ENCODE data around the gene SNX4. TPM values are rescaled to one million over a fixed set of nuclear protein-coding genes. Genes with fewer than 3 reads are reported as not detected.
A peak's percentile ranks its signal among the peaks of the same experiment; 100 is the strongest.
"Not testable (repeated sequence)": the region's sequence is repeated elsewhere in the genome, so short reads cannot be mapped to it uniquely, and the experiment has no call there.

Gene SNX4
- total RNA-seq = 10 to 100 TPM; 24.8 to 27.8 TPM

GRCh38 chr3:125519678-125520562, at the start of gene SNX4:
Gene SNX4, minus strand, starts transcription at chr3:125520202. Its CDS starts 30 bp downstream, at chr3:125520172.
- peak; percentile 89 for DNase-seq
- Mint-ChIP-seq H3K9me3 (no peaks in the 10 kb centered on the region), H3K4me3 (peak within 1 kb of the TSS; percentile 91), H3K4me1 (ENCODE audit: low read depth) (peaks cover 41% of the 10 kb centered on the region), H3K27me3 (ENCODE audit: low read depth) (no peaks in the 10 kb centered on the region), H3K36me3 (ENCODE audit: low read depth) (peaks cover 13% of the 10 kb centered on the region), H3K27ac (peak within 1 kb of the TSS; percentile 82)
- intact Hi-C loops (cut with micrococcal nuclease) = loop anchor here (1.0 to 2.0 kb wide), 3 partner anchors 75 to 468 kb away; partner anchors contain the start of gene OSBPL11
- CTCF ChIA-PET = interaction anchor here (0.7 to 1.2 kb wide), 5 partner anchors 8 to 69 kb away, joined by 3 to 5 read pairs (median 3); no protein-coding TSS in a partner anchor

- peaks cover 10% of the 10 kb centered on the region for H3K4me1 Mint-ChIP-seq (ENCODE audit: low read depth)
- intact Hi-C loops (cut with micrococcal nuclease) = no loop called here
- no peak for DNase-seq
- H3K4me3 Mint-ChIP-seq = no peak overlapping the region
- peak overlapping the region; percentile 18 for H3K27ac Mint-ChIP-seq
- H3K9me3 Mint-ChIP-seq = no peaks in the 10 kb centered on the region
- no peaks in the 10 kb centered on the region for H3K27me3 Mint-ChIP-seq (ENCODE audit: low read depth)
- CTCF ChIA-PET = interaction anchor here (2.2 kb wide), 1 partner anchor 29 kb away, joined by 10 read pairs; no protein-coding TSS in a partner anchor
- peaks cover 14% of the 10 kb centered on the region for H3K36me3 Mint-ChIP-seq (ENCODE audit: low read depth)
Observed at GRCh38 chr3:125556314-125556713, 36.3 kb upstream of the SNX4 start.

GRCh38 chr3:125552401-125552800, 32.4 kb upstream of the SNX4 start:
- H3K9me3 Mint-ChIP-seq = no peaks in the 10 kb centered on the region
- no peak overlapping the region for H3K4me3 Mint-ChIP-seq
- no peak for DNase-seq
- intact Hi-C loops (cut with micrococcal nuclease) = no loop called here
- H3K4me1 Mint-ChIP-seq (ENCODE audit: low read depth) = peaks cover 19% of the 10 kb centered on the region
- H3K27me3 Mint-ChIP-seq (ENCODE audit: low read depth) = no peaks in the 10 kb centered on the region
- CTCF ChIA-PET = no interaction called here
- peaks cover 8% of the 10 kb centered on the region for H3K36me3 Mint-ChIP-seq (ENCODE audit: low read depth)
- no peak overlapping the region for H3K27ac Mint-ChIP-seq

GRCh38 chr3:125528920-125529319, 8.9 kb upstream of the SNX4 start:
- CTCF ChIA-PET = interaction anchor here (1.9 kb wide), 1 partner anchor 57 kb away, joined by 4 read pairs; no protein-coding TSS in a partner anchor
- H3K27ac Mint-ChIP-seq = no peak overlapping the region
- peaks cover 4% of the 10 kb centered on the region for H3K4me1 Mint-ChIP-seq (ENCODE audit: low read depth)

GRCh38 chr3:125525153-125525552, 5.2 kb upstream of the SNX4 start:
- intact Hi-C loops (cut with micrococcal nuclease) = no loop called here
- Mint-ChIP-seq H3K4me1 (ENCODE audit: low read depth) (peaks cover 5% of the 10 kb centered on the region), H3K36me3 (ENCODE audit: low read depth) (peaks cover 13% of the 10 kb centered on the region), H3K27ac (no peak overlapping the region), H3K27me3 (ENCODE audit: low read depth) (no peaks in the 10 kb centered on the region), H3K4me3 (no peak overlapping the region), H3K9me3 (no peaks in the 10 kb centered on the region)
- DNase-seq = no peak
- CTCF ChIA-PET = interaction anchor here (0.6 kb wide), 1 partner anchor 60 kb away, joined by 4 read pairs; no protein-coding TSS in a partner anchor

More at GRCh38 chr3:125528920-125529319, 8.9 kb upstream of the SNX4 start:
- H3K36me3 Mint-ChIP-seq (ENCODE audit: low read depth) = peaks cover 22% of the 10 kb centered on the region
- H3K27me3 Mint-ChIP-seq (ENCODE audit: low read depth) = no peaks in the 10 kb centered on the region
- no peaks in the 10 kb centered on the region for H3K9me3 Mint-ChIP-seq
- no peak overlapping the region for H3K4me3 Mint-ChIP-seq
- no peak for DNase-seq
- intact Hi-C loops (cut with micrococcal nuclease) = no loop called here

GRCh38 chr3:125520563-125520919, 539 bp upstream of the SNX4 start:
- H3K36me3 Mint-ChIP-seq (ENCODE audit: low read depth) = peaks cover 11% of the 10 kb centered on the region

GRCh38 chr3:125515421-125515820, 4.6 kb downstream of the SNX4 start:
- Mint-ChIP-seq H3K36me3 (ENCODE audit: low read depth) (peaks cover 32% of the 10 kb centered on the region), H3K9me3 (peaks cover 1% of the 10 kb centered on the region), H3K27ac (no peak overlapping the region), H3K27me3 (ENCODE audit: low read depth) (no peaks in the 10 kb centered on the region), H3K4me1 (ENCODE audit: low read depth) (peaks cover 64% of the 10 kb centered on the region), H3K4me3 (no peak overlapping the region)
- DNase-seq = no peak
- intact Hi-C loops (cut with micrococcal nuclease) = no loop called here
- CTCF ChIA-PET = no interaction called here

More at GRCh38 chr3:125520563-125520919, 539 bp upstream of the SNX4 start:
- DNase-seq; H3K9me3 Mint-ChIP-seq; H3K27me3 Mint-ChIP-seq (ENCODE audit: low read depth): not testable (repeated sequence)
- H3K4me1 Mint-ChIP-seq (ENCODE audit: low read depth) = peaks cover 39% of the 10 kb centered on the region
- peak overlapping the region; percentile 91 for H3K4me3 Mint-ChIP-seq
- H3K27ac Mint-ChIP-seq = peak overlapping the region; percentile 82
- CTCF ChIA-PET = interaction anchor here (0.7 to 1.2 kb wide), 5 partner anchors 9 to 65 kb away, joined by 3 to 5 read pairs (median 3); no protein-coding TSS in a partner anchor
- intact Hi-C loops (cut with micrococcal nuclease) = loop anchor here (1.0 to 2.0 kb wide), 3 partner anchors 75 to 468 kb away; partner anchors contain the start of gene OSBPL11

- CTCF ChIA-PET = interaction anchor here (0.6 to 1.7 kb wide), 4 partner anchors 70 to 754 kb away, joined by 3 to 6 read pairs (median 4); no protein-coding TSS in a partner anchor
- Mint-ChIP-seq H3K9me3 (peaks cover 8% of the 10 kb centered on the region), H3K36me3 (ENCODE audit: low read depth) (peaks cover 46% of the 10 kb centered on the region), H3K4me3 (no peak overlapping the region), H3K27ac (no peak overlapping the region), H3K27me3 (ENCODE audit: low read depth) (no peaks in the 10 kb centered on the region), H3K4me1 (ENCODE audit: low read depth) (peaks cover 55% of the 10 kb centered on the region)
- DNase-seq = no peak
- intact Hi-C loops (cut with micrococcal nuclease) = loop anchor here (2.0 kb wide), 1 partner anchor 81 kb away; the partner anchor contains the start of gene OSBPL11
Observed at GRCh38 chr3:125513490-125514115, 6.4 kb downstream of the SNX4 start.

GRCh38 chr3:125512135-125512920, 7.7 kb downstream of the SNX4 start:
- Mint-ChIP-seq H3K36me3 (ENCODE audit: low read depth) (peaks cover 54% of the 10 kb centered on the region), H3K9me3 (peaks cover 12% of the 10 kb centered on the region), H3K4me1 (ENCODE audit: low read depth) (peaks cover 45% of the 10 kb centered on the region), H3K27ac (peak overlapping the region; percentile 77), H3K4me3 (no peak overlapping the region), H3K27me3 (ENCODE audit: low read depth) (no peaks in the 10 kb centered on the region)
- peak; percentile 83 for DNase-seq
- CTCF ChIA-PET = interaction anchor here (1.0 to 1.5 kb wide), 2 partner anchors 8 to 9 kb away, joined by 3 to 4 read pairs; no protein-coding TSS in a partner anchor
- intact Hi-C loops (cut with micrococcal nuclease) = loop anchor here (1.0 to 2.0 kb wide), 3 partner anchors 35 to 280 kb away; partner anchors contain the start of gene OSBPL11

- Mint-ChIP-seq H3K9me3 (peaks cover 15% of the 10 kb centered on the region), H3K27ac (peak overlapping the region; percentile 69), H3K36me3 (ENCODE audit: low read depth) (peaks cover 57% of the 10 kb centered on the region), H3K4me1 (ENCODE audit: low read depth) (peaks cover 37% of the 10 kb centered on the region), H3K27me3 (ENCODE audit: low read depth) (no peaks in the 10 kb centered on the region), H3K4me3 (peak overlapping the region; percentile 3)
- DNase-seq = no peak
- CTCF ChIA-PET = interaction anchor here (1.0 to 1.5 kb wide), 2 partner anchors 8 to 9 kb away, joined by 3 to 4 read pairs; no protein-coding TSS in a partner anchor
- intact Hi-C loops (cut with micrococcal nuclease) = loop anchor here (1.0 to 2.0 kb wide), 3 partner anchors 36 to 279 kb away; partner anchors contain the start of gene OSBPL11
Observed at GRCh38 chr3:125511420-125512118, 8.4 kb downstream of the SNX4 start.

- Mint-ChIP-seq H3K4me1 (ENCODE audit: low read depth) (peaks cover 14% of the 10 kb centered on the region), H3K4me3 (no peak overlapping the region), H3K27ac (no peak overlapping the region), H3K36me3 (ENCODE audit: low read depth) (peaks cover 54% of the 10 kb centered on the region), H3K27me3 (ENCODE audit: low read depth) (no peaks in the 10 kb centered on the region), H3K9me3 (peaks cover 15% of the 10 kb centered on the region)
- CTCF ChIA-PET = interaction anchor here (0.6 to 1.3 kb wide), 3 partner anchors 42 to 78 kb away, joined by 3 read pairs; no protein-coding TSS in a partner anchor
- no peak for DNase-seq
- intact Hi-C loops (cut with micrococcal nuclease) = no loop called here
Observed at GRCh38 chr3:125507128-125507527, 12.9 kb downstream of the SNX4 start.

All from activated naive CD4-positive, alpha-beta T cell treated with anti-CD3 and anti-CD28 coated beads for 36 hours (primary cell).